ENCODE measurements around the gene CATSPER3. TPM values are rescaled to one million over a fixed set of nuclear protein-coding genes. Genes with fewer than 3 reads are reported as not detected.

CATSPER3 gene
- total and polyA plus RNA-seq, 2 experiments from 2014 or later = 0.11 to 0.14 TPM

DNA sequence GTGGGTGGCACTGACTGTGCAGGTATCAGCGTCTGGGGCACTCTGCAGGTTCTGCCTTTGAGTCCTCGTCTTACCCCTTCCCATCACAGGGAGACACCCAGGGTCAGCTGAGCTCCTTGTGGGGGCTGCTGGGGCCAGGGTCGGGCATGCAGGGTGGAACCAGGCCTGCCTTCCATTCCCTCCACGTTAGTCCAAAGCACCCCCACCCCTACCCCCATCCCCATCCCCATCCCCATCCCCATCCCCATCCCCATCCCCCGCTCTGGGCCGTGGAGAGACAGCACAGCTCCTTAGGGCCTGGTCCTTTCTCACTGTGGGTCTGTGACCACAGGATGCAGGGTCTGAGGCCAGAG, 67.9 kb downstream of the CATSPER3 start:
- Histone ChIP-seq H3K9me2 (ENCODE audit: insufficient read depth) (no peaks in the 10 kb centered on the region), H4K20me1 (ENCODE audit: insufficient read depth) (no peaks in the 10 kb centered on the region), H3F3A (ENCODE audit: insufficient read depth) (no peaks in the 10 kb centered on the region), H3K9ac (no peak overlapping the region), H3K4me2 (ENCODE audit: unreplicated experiment) (no peak overlapping the region), H3K27ac (no peak overlapping the region), H3K4me3 (no peak overlapping the region), H2AFZ (no peak overlapping the region), H3K79me2 (ENCODE audit: insufficient read depth) (no peaks in the 10 kb centered on the region), H3K27me3 (replicated peaks; ENCODE audit: insufficient read depth) (peaks cover 86% of the 10 kb centered on the region), H3K36me3 (ENCODE audit: low read depth) (no peaks in the 10 kb centered on the region), H3K4me1 (ENCODE audit: insufficient read depth) (no peaks in the 10 kb centered on the region; the same call in 1 of the 2 replicates), H3K9me3 (ENCODE audit: low read depth) (no peaks in the 10 kb centered on the region)
- WGBS, 2 experiments (ENCODE audit: low coverage in 1 of 2, low lambda C conversion rate in 2 of 2, missing lambda C conversion rate in 2 of 2) = 70 to 78% methylated on average over 5 to 6 of the region's 6 CpGs
- no peak for DNase-seq
- no peak for TF ChIP-seq EZH2 (IDR thresholded peaks at IDR 0.05; ENCODE audit: insufficient read depth, poor library complexity, severe bottlenecking)
- in situ Hi-C loops (cut with MboI) = no loop called here

DNA sequence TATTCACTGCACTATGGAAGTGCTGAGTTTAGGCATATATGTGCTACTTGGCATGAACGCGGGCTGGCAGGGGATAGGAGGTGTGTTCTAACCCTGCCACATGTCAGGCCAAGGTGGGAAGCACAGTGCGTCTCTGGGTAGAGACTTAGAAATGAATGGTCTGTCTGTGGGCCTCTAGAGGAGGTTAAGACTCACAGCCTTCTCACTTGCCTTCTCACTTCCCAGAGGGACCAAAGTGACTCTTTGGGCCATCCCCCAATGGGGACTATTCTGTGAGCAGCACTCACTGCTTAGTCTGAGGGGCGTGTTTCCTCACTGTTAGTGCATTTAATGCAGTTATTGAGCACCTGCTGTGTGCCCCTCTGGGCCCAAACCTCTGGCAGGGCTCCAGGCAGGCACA, 68.7 kb downstream of the CATSPER3 start:
- in situ Hi-C loops (cut with MboI) = no loop called here
- H3K9ac ChIP-seq = no peak overlapping the region
- no peak overlapping the region for H2AFZ ChIP-seq
- TF ChIP-seq EZH2phosphoT487 (IDR thresholded peaks at IDR 0.05; ENCODE audit: insufficient read depth, low read depth) (no peak), EZH2 (IDR thresholded peaks at IDR 0.05; ENCODE audit: insufficient read depth, poor library complexity, severe bottlenecking) (no peak)
- H3K79me2 ChIP-seq (ENCODE audit: insufficient read depth) = no peaks in the 10 kb centered on the region
- no peaks in the 10 kb centered on the region for H3F3A ChIP-seq (ENCODE audit: insufficient read depth)
- no peaks in the 10 kb centered on the region; the same call in 1 of the 2 replicates for H3K4me1 ChIP-seq (ENCODE audit: insufficient read depth)
- no peaks in the 10 kb centered on the region for H3K9me3 ChIP-seq (ENCODE audit: low read depth)
- H3K9me2 ChIP-seq (ENCODE audit: insufficient read depth) = no peaks in the 10 kb centered on the region
- H3K4me3 ChIP-seq = no peak overlapping the region
- no peaks in the 10 kb centered on the region for H3K36me3 ChIP-seq (ENCODE audit: low read depth)
- WGBS, 2 experiments (ENCODE audit: low coverage in 1 of 2, low lambda C conversion rate in 2 of 2, missing lambda C conversion rate in 2 of 2) = 59 to 68% methylated on average over 4 of the region's 4 CpGs
- no peak overlapping the region for H3K27ac ChIP-seq
- no peak for DNase-seq
- no peaks in the 10 kb centered on the region for H4K20me1 ChIP-seq (ENCODE audit: insufficient read depth)
- H3K4me2 ChIP-seq (ENCODE audit: unreplicated experiment) = no peak overlapping the region
- H3K27me3 ChIP-seq (replicated peaks; ENCODE audit: insufficient read depth) = peaks cover 86% of the 10 kb centered on the region

DNA sequence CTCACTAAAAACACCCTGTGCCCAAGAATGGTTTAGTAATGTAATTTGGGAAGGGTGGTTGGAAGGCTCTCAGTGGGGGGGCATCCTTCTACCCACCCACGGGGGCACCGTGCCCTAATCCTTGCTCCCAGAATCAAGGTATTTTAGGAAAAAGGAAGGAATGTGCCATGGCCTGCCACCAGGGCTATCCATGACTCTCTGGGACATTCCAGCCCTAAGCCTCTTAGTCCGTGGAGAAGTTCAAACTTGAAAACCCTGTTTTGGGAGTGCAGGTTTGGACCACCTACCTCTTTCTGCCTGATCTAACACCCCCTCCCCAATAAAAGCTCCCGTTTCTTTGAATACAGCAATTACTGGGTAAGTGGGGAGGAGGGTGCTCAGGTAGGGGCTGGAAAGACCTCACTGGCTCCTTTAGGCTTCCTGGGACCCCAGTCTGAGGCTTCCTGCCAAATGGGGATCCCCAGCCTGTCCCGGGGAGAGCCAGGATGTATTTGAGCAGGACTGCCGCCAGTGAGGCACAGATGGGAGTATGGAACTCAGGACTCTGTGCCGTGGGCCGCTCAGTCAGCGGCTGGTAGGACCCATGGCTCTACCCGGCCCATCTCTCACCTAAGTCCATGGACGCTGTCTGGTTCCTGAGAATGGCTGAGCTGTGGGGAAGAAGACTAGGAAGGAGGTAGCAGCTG, 70.0 kb downstream of the CATSPER3 start:
- DNase-seq = no peak
- H3K4me3 ChIP-seq = no peak overlapping the region
- H3K36me3 ChIP-seq (ENCODE audit: low read depth) = no peaks in the 10 kb centered on the region
- H3K4me2 ChIP-seq (ENCODE audit: unreplicated experiment) = no peak overlapping the region
- TF ChIP-seq EZH2 (IDR thresholded peaks at IDR 0.05; ENCODE audit: insufficient read depth, poor library complexity, severe bottlenecking) (no peak), EZH2phosphoT487 (IDR thresholded peaks at IDR 0.05; ENCODE audit: insufficient read depth, low read depth) (no peak)
- H3K4me1 ChIP-seq (ENCODE audit: insufficient read depth) = no peaks in the 10 kb centered on the region; the same call in 1 of the 2 replicates
- H2AFZ ChIP-seq = no peak overlapping the region
- no peaks in the 10 kb centered on the region for H4K20me1 ChIP-seq (ENCODE audit: insufficient read depth)
- 26 to 28% methylated on average over 11 of the region's 11 CpGs for WGBS, 2 experiments (ENCODE audit: low coverage in 1 of 2, low lambda C conversion rate in 2 of 2, missing lambda C conversion rate in 2 of 2)
- no peaks in the 10 kb centered on the region for H3F3A ChIP-seq (ENCODE audit: insufficient read depth)
- no peaks in the 10 kb centered on the region for H3K79me2 ChIP-seq (ENCODE audit: insufficient read depth)
- H3K9me3 ChIP-seq (ENCODE audit: low read depth) = no peaks in the 10 kb centered on the region
- H3K9me2 ChIP-seq (ENCODE audit: insufficient read depth) = no peaks in the 10 kb centered on the region
- in situ Hi-C loops (cut with MboI) = no loop called here
- peaks cover 88% of the 10 kb centered on the region for H3K27me3 ChIP-seq (replicated peaks; ENCODE audit: insufficient read depth)
- H3K27ac ChIP-seq = no peak overlapping the region
- no peak overlapping the region for H3K9ac ChIP-seq

DNA sequence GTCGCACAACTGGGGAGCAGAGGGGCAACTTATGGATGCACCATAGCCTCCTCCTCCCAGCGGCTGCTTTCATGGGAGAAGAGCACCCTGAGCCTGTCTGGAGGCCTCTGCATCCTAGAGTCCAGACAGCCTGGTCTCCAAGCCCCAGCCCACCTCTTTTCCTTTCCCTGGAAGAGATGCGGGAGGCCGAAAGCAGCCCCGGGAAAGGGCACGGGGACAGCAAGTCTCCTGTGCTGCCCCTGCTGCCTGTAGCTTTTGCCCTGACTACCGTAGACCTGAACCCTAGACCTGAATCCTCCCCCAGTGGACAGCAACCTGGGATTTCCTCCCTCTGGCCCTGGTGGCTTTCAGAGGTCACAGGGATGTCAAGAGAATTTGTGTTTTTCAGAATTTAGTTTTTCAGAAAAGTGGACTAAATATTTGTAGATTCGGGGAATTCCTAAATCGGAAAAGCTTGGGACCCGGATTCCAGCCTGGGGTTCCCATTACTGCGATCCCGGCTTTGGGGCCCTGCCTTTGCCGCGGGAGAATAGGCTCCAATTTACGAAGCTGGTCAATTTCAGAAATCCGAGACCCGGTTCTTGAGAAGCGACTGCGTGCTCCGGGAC, 70.6 kb downstream of the CATSPER3 start:
- no peak for DNase-seq
- no peaks in the 10 kb centered on the region for H3K36me3 ChIP-seq (ENCODE audit: low read depth)
- H3F3A ChIP-seq (ENCODE audit: insufficient read depth) = no peaks in the 10 kb centered on the region
- no peak overlapping the region for H3K27ac ChIP-seq
- no peaks in the 10 kb centered on the region for H4K20me1 ChIP-seq (ENCODE audit: insufficient read depth)
- 23 to 25% methylated on average over 20 of the region's 20 CpGs for WGBS, 2 experiments (ENCODE audit: low coverage in 1 of 2, low lambda C conversion rate in 2 of 2, missing lambda C conversion rate in 2 of 2)
- peaks cover 89% of the 10 kb centered on the region for H3K27me3 ChIP-seq (replicated peaks; ENCODE audit: insufficient read depth)
- H3K79me2 ChIP-seq (ENCODE audit: insufficient read depth) = no peaks in the 10 kb centered on the region
- peak; percentile 94 for TF ChIP-seq EZH2 (IDR thresholded peaks at IDR 0.05; ENCODE audit: insufficient read depth, poor library complexity, severe bottlenecking)
- 0 out of 2 replicates have a peak, but pooled peaks have one; percentile 76 for TF ChIP-seq EZH2phosphoT487 (IDR thresholded peaks at IDR 0.05; ENCODE audit: insufficient read depth, low read depth)
- no peaks in the 10 kb centered on the region for H3K9me3 ChIP-seq (ENCODE audit: low read depth)
- no peak overlapping the region for H3K4me3 ChIP-seq
- H3K9me2 ChIP-seq (ENCODE audit: insufficient read depth) = no peaks in the 10 kb centered on the region
- no peaks in the 10 kb centered on the region; the same call in 1 of the 2 replicates for H3K4me1 ChIP-seq (ENCODE audit: insufficient read depth)
- no peak overlapping the region for H3K9ac ChIP-seq
- in situ Hi-C loops (cut with MboI) = no loop called here
- no peak overlapping the region for H2AFZ ChIP-seq
- no peak overlapping the region for H3K4me2 ChIP-seq (ENCODE audit: unreplicated experiment)

Data from GM23248 (cell line).